NCI-H345 treated with DMSO at 0.1 percent for 48 hours (cell line): ENCODE data around the gene CTSK.

Experiments
- DNase-seq: peaks from one replicate; lab custom pipeline; 2025; ENCODE audit not compliant: unreplicated experiment; lab: John Stamatoyannopoulos, UW

CTSK gene

GRCh38 chr1:150763018-150763417 is 45.0 kb downstream of the CTSK start:
- no peak for DNase-seq

DNA sequence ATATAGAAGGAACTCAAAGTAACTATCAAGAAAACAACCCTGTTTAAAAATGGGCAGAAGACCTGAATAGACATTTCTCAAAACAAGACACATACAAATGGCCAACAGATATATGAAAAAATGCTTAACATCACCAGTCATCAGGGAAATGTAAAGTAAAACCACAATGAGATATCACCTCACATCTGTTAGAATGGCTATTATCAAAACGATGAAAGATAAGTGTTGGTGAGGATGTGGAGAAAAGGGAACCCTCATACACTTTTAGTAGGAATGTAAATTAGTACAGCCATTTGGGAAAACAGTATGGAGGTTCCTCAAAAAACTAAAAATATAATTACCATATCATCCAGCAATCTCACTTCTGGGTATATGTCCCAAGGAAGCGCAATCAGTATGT is 45.5 kb downstream of the CTSK start:
- DNase-seq, result no peak

GRCh38 chr1:150761801-150762200 is 46.3 kb downstream of the CTSK start:
- DNase-seq, result no peak

DNA sequence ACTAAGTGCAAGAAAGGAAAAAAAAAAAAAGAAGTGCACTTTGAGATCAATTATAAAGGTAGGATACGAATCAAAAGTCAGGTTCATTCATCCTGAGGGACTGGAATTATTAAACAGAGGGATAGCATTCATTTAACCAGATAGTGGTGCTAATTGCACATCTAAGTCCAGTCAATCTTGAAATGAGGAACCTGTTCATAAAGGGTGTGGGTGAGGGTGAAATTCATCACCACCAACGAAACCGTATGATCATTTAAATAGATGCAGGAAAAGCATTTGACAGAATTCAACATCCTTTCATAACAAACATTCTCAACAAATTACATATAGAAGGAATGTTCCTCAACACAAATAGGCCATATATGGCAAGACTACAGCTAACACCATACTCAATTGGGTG is 48.0 kb downstream of the CTSK start:
- no peak for DNase-seq

- DNase-seq, result no peak
These were observed 54.6 kb downstream of the CTSK start for GRCh38 chr1:150753416-150753815.

DNA sequence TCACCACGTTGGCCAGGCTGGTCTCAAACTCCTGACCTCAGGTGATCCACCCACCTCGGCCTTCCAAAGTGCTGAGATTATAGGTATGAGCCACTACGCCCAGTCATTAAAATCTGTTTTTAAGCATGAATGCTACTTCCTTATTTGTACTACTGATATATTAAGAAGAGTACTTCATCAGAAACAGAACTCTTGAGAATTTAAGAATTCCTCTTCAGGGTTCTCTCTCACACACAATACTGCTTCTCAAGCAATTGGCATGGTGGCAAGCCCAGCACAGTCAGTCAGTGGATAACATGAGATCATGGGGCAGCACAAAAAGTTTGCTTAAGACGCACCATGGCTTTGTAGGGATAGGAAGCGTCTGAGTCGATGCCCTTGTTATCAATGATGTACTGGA is 56.6 kb downstream of the CTSK start:
- DNase-seq, result no peak

DNA sequence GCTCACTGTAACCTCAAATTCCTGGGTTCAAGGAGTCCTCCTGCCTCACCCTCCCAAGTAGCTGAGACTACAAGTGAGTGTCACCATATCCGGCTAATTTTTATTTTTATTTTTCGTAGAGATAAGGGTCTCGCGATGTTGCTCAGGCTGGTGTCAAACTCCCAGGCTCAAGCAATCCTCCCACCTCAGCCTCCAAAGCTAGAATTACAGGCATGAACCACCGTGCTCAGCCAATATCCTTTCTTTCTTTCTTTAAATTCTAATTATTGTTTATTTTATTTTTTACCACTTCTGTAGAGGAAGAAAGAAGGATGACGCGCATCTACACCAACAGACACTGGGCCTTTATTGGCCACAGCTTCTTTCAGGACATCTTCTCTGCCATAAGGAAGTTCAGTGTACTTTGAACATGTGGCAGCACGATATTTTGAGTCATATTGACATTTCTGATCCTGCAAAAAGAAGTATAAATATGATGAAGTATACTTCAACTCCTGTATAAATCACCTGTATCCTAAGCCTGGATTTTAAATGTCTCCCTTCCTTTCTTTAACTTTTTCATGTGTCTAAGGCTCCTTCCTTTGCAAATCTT is 58.2 kb downstream of the CTSK start:
- no peak for DNase-seq

- no peak for DNase-seq
These were observed 59.0 kb downstream of the CTSK start for GRCh38 chr1:150748878-150749719.
